Middle frontal gyrus (tissue), 1 donor: ENCODE results near the gene MACROD2.

ENCODE experiments used
- DNase-seq: peaks from one replicate; pipeline ENCODE4 v3.0.0-alpha.2; 2015; ENCODE audit warnings: low spot score; ENCODE audit errors: extremely low spot score

The MACROD2 gene

GRCh38 chr20:15862178-15862577, 1866.9 kb downstream of the MACROD2 start:
- DNase-seq = no peak

GRCh38 chr20:15863735-15864134, 1868.4 kb downstream of the MACROD2 start:
- DNase-seq = no peak

- no peak for DNase-seq
These were observed 1870.2 kb downstream of the MACROD2 start for GRCh38 chr20:15865553-15865952.

GRCh38 chr20:15866916-15867730, 1871.8 kb downstream of the MACROD2 start:
- no peak for DNase-seq

- DNase-seq = no peak
These were observed 1872.6 kb downstream of the MACROD2 start for GRCh38 chr20:15867899-15868298.

- no peak for DNase-seq
These were observed 1880.1 kb downstream of the MACROD2 start for GRCh38 chr20:15875446-15875845.

GRCh38 chr20:15882553-15882952, 1887.2 kb downstream of the MACROD2 start:
- no peak for DNase-seq

- no peak for DNase-seq
These were observed 1890.9 kb downstream of the MACROD2 start for GRCh38 chr20:15886250-15886649.

- DNase-seq = no peak
These were observed 1892.1 kb downstream of the MACROD2 start for GRCh38 chr20:15887387-15887786.

- DNase-seq = no peak
These were observed 1893.7 kb downstream of the MACROD2 start for GRCh38 chr20:15889061-15889460.

- no peak for DNase-seq
These were observed 1894.4 kb downstream of the MACROD2 start for GRCh38 chr20:15889514-15890256.

- DNase-seq = no peak
These were observed 1895.2 kb downstream of the MACROD2 start for GRCh38 chr20:15890407-15890982.

GRCh38 chr20:15895126-15895525, 1899.8 kb downstream of the MACROD2 start:
- DNase-seq = no peak

- DNase-seq = no peak
These were observed 1900.3 kb downstream of the MACROD2 start for GRCh38 chr20:15895560-15896084.

GRCh38 chr20:15899967-15900366, 1904.7 kb downstream of the MACROD2 start:
- DNase-seq = no peak

GRCh38 chr20:15900443-15900842, 1905.1 kb downstream of the MACROD2 start:
- DNase-seq = no peak

GRCh38 chr20:15902493-15902892, 1907.2 kb downstream of the MACROD2 start:
- DNase-seq = no peak

GRCh38 chr20:15905661-15906060, 1910.3 kb downstream of the MACROD2 start:
- DNase-seq = no peak

- DNase-seq = no peak
These were observed 1914.7 kb downstream of the MACROD2 start for GRCh38 chr20:15909995-15910394.

GRCh38 chr20:15911581-15911980, 1916.3 kb downstream of the MACROD2 start:
- DNase-seq = no peak

GRCh38 chr20:15913391-15914025, 1918.2 kb downstream of the MACROD2 start:
- DNase-seq = no peak

GRCh38 chr20:15916623-15917022, 1921.3 kb downstream of the MACROD2 start:
- no peak for DNase-seq
